Transverse colon (tissue), 4 donors: ENCODE measurements around the gene GMPR.

ENCODE experiments used
- EP300 ChIP-seq: sonication (generic); formaldehyde crosslinking; IDR thresholded peaks from one replicate; pipeline ENCODE4 v1.6.1; 2017; ENCODE audit warnings: antibody characterized with exemption, low read depth
- POLR2A ChIP-seq: fragments of 450-650 bp; IDR thresholded peaks from one replicate; pipeline ENCODE4 v1.6.1; 2016; ENCODE audit warnings: antibody characterized with exemption, mild to moderate bottlenecking, moderate library complexity
- POLR2AphosphoS5 ChIP-seq, 3 donors: sonication (generic); formaldehyde crosslinking; IDR thresholded peaks; one replicate each; pipeline ENCODE4 v1.6.1; 2016; ENCODE audit warnings: antibody characterized with exemption in 3 of 3
- TF ChIP-seq, protein P1 (sequence below), 5 experiments: fragments of 200-600 bp in 3 of 5; fragments of 450-650 bp in 2 of 5; sonication (generic) in 3 of 5; IDR thresholded peaks; 1 replicate in 2 of 5; 2 replicates in 3 of 5; pipeline ENCODE4 v1.5.1; 2016 to 2017; ENCODE audit warnings: antibody characterized with exemption in 5 of 5, inconsistent platforms in 3 of 5, mild to moderate bottlenecking in 2 of 5, moderate library complexity in 1 of 5

DNA sequence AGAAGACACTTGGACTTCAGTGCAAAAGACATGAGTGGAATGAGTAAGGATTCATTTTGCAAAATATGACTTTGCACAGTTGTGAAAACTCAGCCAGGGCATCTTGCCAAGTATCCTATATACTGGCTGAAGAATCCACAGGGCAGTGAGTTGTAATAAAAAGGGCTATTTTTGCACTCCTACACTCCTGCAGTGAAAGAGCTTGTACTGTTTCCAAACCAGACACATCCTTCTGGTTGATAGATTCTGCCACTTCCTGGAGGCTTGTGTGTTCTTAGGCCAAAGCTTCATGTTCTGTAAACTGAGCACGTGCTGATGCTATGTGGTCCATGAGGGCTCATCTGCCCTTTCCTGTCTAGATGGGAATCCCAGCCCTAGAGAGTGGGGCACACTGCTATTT lies 34.9 kb downstream of the GMPR start:
- TF ChIP-seq, protein P1, sequence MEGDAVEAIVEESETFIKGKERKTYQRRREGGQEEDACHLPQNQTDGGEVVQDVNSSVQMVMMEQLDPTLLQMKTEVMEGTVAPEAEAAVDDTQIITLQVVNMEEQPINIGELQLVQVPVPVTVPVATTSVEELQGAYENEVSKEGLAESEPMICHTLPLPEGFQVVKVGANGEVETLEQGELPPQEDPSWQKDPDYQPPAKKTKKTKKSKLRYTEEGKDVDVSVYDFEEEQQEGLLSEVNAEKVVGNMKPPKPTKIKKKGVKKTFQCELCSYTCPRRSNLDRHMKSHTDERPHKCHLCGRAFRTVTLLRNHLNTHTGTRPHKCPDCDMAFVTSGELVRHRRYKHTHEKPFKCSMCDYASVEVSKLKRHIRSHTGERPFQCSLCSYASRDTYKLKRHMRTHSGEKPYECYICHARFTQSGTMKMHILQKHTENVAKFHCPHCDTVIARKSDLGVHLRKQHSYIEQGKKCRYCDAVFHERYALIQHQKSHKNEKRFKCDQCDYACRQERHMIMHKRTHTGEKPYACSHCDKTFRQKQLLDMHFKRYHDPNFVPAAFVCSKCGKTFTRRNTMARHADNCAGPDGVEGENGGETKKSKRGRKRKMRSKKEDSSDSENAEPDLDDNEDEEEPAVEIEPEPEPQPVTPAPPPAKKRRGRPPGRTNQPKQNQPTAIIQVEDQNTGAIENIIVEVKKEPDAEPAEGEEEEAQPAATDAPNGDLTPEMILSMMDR (IDR thresholded peaks at IDR 0.05) = no peak
- TF ChIP-seq POLR2A = no peak
- TF ChIP-seq POLR2AphosphoS5 (IDR thresholded peaks at IDR 0.05) = no peak
- TF ChIP-seq EP300 = no peak
